HG02870 (cell line): Measurements from ENCODE around the gene RPS6KB2.
"Not testable (repeated sequence)": the region's sequence is repeated elsewhere in the genome, so short reads cannot be mapped to it uniquely, and the experiment has no call there.

Experiments used
- ATAC-seq: cut with Tn5 transposase; IDR thresholded peaks from one replicate; pipeline ENCODE4 v1.9.1; 2021; ENCODE audit warnings: mild to moderate bottlenecking, moderate library complexity; ENCODE audit not compliant: unreplicated experiment

RPS6KB2 gene

GRCh38 chr11:67397536-67397935, 30.8 kb upstream of the RPS6KB2 start:
- ATAC-seq, result no peak

- ATAC-seq, result no peak
Observed at GRCh38 chr11:67397986-67398660, 30.2 kb upstream of the RPS6KB2 start.

- ATAC-seq, result no peak
Observed at GRCh38 chr11:67398661-67399563, 29.4 kb upstream of the RPS6KB2 start.

GRCh38 chr11:67400251-67400941, 27.9 kb upstream of the RPS6KB2 start:
- no peak for ATAC-seq

GRCh38 chr11:67400942-67401494, 27.3 kb upstream of the RPS6KB2 start:
- no peak for ATAC-seq

GRCh38 chr11:67401495-67402191, 26.7 kb upstream of the RPS6KB2 start, which contains the start of gene PPP1CA:
TSS of gene PPP1CA (minus strand) at chr11:67401858. CDS start at chr11:67401782, 76 bp downstream.
- ATAC-seq, result peak; percentile 53

GRCh38 chr11:67402192-67402839, 26.0 kb upstream of the RPS6KB2 start:
- ATAC-seq, result not testable (repeated sequence)

- ATAC-seq, result not testable (repeated sequence)
Observed at GRCh38 chr11:67403085-67403484, 25.2 kb upstream of the RPS6KB2 start.

GRCh38 chr11:67404515-67405195, 23.6 kb upstream of the RPS6KB2 start:
- no peak for ATAC-seq

GRCh38 chr11:67405196-67405567, 23.1 kb upstream of the RPS6KB2 start:
- ATAC-seq, result no peak

GRCh38 chr11:67405688-67406339, 22.5 kb upstream of the RPS6KB2 start:
- ATAC-seq, result no peak

- ATAC-seq, result no peak
Observed at GRCh38 chr11:67406420-67406968, 21.8 kb upstream of the RPS6KB2 start.

- ATAC-seq, result no peak
Observed at GRCh38 chr11:67406969-67407687, 21.2 kb upstream of the RPS6KB2 start.

GRCh38 chr11:67407688-67408163, 20.6 kb upstream of the RPS6KB2 start:
- no peak for ATAC-seq

GRCh38 chr11:67408437-67409200, 19.7 kb upstream of the RPS6KB2 start:
- no peak for ATAC-seq

GRCh38 chr11:67409261-67409666, 19.0 kb upstream of the RPS6KB2 start:
- ATAC-seq, result peak; percentile 37

GRCh38 chr11:67409781-67410368, 18.4 kb upstream of the RPS6KB2 start:
- ATAC-seq, result no peak
